ENCODE results near the gene TSTD1.

Gene TSTD1

GRCh38 chr1:161082483-161082882 lies 43.7 kb upstream of the TSTD1 start:
- peak; percentile 73 for DNase-seq (ENCODE audit: low read depth)
- TF ChIP-seq CTCF (IDR thresholded peaks at IDR 0.05; ENCODE audit: insufficient read depth, low read depth, low read length, missing control alignments) = no peak
- no peak overlapping the region for H3K4me3 ChIP-seq (ENCODE audit: low read length)

DNA sequence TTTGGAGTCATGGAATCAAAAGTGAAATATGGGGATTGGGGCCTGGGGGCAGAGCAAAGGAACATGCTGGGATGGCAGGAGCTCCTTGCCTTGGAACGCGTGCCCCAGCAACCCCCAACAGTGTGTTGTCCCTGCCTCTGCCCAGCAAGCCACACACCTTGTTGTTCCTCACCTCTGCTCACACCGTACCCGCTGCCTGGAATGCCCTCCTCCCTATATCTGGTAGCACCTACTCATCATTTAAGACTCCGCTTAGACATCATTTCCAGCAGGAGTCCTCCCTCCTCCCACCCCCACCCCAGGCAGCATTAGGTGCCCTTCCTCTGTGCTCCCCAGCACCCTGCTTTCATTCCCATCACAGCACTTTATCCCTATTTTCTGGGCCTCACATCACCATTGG lies 42.8 kb upstream of the TSTD1 start:
- no peak overlapping the region for H3K4me3 ChIP-seq (ENCODE audit: low read length)
- peak; percentile 48 for DNase-seq (ENCODE audit: low read depth)

DNA sequence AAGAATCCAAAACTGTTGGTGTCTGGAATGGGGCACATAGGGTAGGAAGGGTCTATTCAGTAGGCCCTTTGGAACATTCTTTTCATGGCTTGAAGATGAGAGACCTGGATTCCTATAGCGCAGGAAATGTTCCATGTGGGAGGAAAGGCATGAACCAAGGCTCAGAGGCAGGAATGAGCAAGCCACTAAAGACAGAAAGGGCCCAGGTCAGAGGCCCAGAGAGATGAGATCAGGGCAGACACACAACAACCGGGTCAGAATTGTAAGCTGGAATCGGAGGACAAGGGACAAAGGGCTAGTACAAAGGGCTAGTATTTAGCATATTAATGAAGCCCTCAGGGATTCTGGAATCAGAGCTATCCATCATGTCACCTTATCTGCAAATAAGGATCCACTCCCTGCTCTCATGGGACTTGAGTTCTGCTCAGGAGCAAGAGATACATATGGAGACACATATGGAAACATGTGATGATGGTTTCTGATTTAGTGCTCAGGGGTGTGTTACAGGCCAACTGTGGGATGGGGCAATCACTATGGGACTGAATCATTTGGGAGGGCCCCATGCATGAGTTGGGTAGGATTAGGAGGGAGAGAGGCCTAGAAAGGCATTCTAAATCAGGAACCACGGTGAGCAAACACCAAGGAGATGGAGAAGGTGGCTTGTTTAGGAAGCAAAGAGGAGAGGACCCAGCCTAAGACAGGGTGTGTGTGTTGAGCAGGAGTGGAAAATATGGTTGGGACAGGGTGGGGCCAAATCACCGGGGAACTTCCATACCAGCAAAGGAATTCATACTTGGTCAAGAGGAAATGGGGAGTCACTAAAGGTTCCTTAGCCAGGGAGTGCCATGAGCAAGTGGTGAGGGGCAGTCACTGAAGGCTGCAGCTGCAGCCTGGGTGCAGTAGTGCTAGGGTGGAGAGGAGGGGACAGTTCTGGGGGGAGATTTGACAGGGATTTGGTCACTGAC lies 42.0 kb upstream of the TSTD1 start:
- no peak for TF ChIP-seq CTCF (IDR thresholded peaks at IDR 0.05; ENCODE audit: insufficient read depth, low read depth, low read length, missing control alignments)
- H3K4me3 ChIP-seq (ENCODE audit: low read length) = no peak overlapping the region
- peak; percentile 84 for DNase-seq (ENCODE audit: low read depth)

More for the DNA sequence above, 42.8 kb upstream of the TSTD1 start:
- no peak for TF ChIP-seq CTCF (IDR thresholded peaks at IDR 0.05; ENCODE audit: insufficient read depth, low read depth, low read length, missing control alignments)

GRCh38 chr1:161079436-161080110 lies 40.8 kb upstream of the TSTD1 start:
- TF ChIP-seq CTCF (IDR thresholded peaks at IDR 0.05; ENCODE audit: insufficient read depth, low read depth, low read length, missing control alignments) = no peak
- DNase-seq (ENCODE audit: low read depth) = no peak
- no peak overlapping the region for H3K4me3 ChIP-seq (ENCODE audit: low read length)

- no peak for TF ChIP-seq CTCF (IDR thresholded peaks at IDR 0.05; ENCODE audit: insufficient read depth, low read depth, low read length, missing control alignments)
- no peak for DNase-seq (ENCODE audit: low read depth)
- H3K4me3 ChIP-seq (ENCODE audit: low read length) = no peak overlapping the region
Measured at GRCh38 chr1:161077426-161077825, 38.7 kb upstream of the TSTD1 start.

GRCh38 chr1:161076410-161076809 lies 37.6 kb upstream of the TSTD1 start:
- DNase-seq (ENCODE audit: low read depth) = peak; percentile 75
- no peak overlapping the region for H3K4me3 ChIP-seq (ENCODE audit: low read length)
- no peak for TF ChIP-seq CTCF (IDR thresholded peaks at IDR 0.05; ENCODE audit: insufficient read depth, low read depth, low read length, missing control alignments)
